ENCODE results near the gene LENEP. TPM values are rescaled to one million over a fixed set of nuclear protein-coding genes. Genes with fewer than 3 reads are reported as not detected.

Gene LENEP
- total RNA-seq, 1 donor from 2014 or later = not detected

DNA sequence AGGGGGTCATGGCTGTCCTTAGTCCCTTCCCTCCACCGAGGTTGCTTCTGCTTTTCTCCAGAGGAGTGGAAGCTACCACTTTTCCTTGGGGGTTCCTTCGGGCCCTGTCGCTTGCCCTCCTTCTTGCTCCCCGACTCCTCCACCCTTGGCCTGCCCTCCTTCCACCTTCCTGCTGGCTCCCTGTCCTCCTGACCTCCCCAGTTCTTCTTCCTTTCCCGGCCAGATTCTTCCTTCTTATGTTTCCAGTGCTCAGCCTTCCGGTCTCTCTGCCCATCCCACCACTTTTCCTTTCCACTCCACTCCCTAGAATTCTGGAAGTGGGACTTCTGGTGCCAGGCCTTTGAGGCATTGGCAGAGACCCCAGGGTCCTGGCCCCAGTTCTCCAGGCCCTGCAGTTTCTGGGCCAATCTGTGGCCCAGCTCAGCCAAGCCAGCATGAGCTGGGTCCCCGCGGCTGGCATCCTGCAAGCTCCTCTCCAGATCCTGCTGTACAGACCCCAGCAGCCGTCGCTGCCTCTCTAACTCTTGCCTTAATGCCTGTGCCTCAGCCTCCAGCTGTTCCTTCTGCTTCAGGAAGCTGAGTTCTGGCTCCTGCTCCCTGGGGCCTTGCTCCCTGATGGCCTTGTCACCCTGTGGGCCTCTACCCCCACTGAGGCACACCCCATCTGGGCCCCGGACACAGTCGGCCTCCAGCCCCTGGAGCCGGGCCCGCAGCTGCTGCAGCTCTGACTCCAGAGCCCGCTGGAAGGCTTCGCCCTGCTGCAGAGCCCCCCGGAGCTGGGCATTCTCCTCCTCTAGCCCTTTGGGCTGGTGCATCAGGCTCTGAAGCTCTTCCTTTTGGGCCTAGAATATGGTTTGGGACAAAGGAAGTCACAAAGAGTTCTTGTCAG is 47.2 kb upstream of the LENEP start:
- Histone ChIP-seq H3K9me3 (no peaks in the 10 kb centered on the region), H3K27me3 (no peaks in the 10 kb centered on the region), H3K36me3 (peaks cover 0 to 26% of the 10 kb centered on the region in 2 donors), H3K4me3 (no peak overlapping the region), H3K27ac (no peak overlapping the region), H3K4me1 (peaks cover 32% of the 10 kb centered on the region)
- TF ChIP-seq POLR2AphosphoS5 (IDR thresholded peaks at IDR 0.05; ENCODE audit: insufficient read depth in 1 of 2, low read depth in 1 of 2) (no peak), POLR2A (IDR thresholded peaks at IDR 0.05) (no peak)
- TF ChIP-seq, protein P1, sequence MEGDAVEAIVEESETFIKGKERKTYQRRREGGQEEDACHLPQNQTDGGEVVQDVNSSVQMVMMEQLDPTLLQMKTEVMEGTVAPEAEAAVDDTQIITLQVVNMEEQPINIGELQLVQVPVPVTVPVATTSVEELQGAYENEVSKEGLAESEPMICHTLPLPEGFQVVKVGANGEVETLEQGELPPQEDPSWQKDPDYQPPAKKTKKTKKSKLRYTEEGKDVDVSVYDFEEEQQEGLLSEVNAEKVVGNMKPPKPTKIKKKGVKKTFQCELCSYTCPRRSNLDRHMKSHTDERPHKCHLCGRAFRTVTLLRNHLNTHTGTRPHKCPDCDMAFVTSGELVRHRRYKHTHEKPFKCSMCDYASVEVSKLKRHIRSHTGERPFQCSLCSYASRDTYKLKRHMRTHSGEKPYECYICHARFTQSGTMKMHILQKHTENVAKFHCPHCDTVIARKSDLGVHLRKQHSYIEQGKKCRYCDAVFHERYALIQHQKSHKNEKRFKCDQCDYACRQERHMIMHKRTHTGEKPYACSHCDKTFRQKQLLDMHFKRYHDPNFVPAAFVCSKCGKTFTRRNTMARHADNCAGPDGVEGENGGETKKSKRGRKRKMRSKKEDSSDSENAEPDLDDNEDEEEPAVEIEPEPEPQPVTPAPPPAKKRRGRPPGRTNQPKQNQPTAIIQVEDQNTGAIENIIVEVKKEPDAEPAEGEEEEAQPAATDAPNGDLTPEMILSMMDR (IDR thresholded peaks at IDR 0.05) = no peak
- intact Hi-C loops (cut with DNase I) = no loop called here
- no peak for DNase-seq (ENCODE audit: extremely low spot score in 2 of 2)

DNA sequence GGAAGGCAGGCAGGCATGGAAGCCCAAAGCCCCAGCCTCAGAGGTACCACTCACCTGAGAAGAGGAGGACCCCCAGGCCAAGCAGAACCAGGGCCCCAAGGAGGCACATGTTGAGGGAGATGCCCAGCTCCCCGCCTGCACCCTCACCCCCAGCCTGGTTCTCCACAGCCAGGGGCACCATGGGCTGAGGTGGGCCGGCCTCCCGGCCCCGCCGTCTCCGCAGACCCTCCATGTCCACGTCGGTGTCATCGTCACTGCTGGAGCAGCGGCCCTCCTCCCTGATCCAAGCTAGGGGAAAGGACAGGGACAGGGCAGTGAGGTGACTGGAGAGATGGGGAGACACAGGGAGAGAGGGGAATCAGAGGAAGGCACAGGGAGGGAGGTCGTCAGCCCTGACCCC is 45.3 kb upstream of the LENEP start:
- Histone ChIP-seq H3K4me1 (peaks cover 15% of the 10 kb centered on the region), H3K27me3 (no peaks in the 10 kb centered on the region), H3K4me3 (no peak overlapping the region), H3K36me3 (peaks cover 0 to 27% of the 10 kb centered on the region in 2 donors), H3K9me3 (no peaks in the 10 kb centered on the region), H3K27ac (no peak overlapping the region)
- DNase-seq (ENCODE audit: extremely low spot score in 2 of 2) = no peak
- intact Hi-C loops (cut with DNase I) = no loop called here
- no peak for TF ChIP-seq POLR2A (IDR thresholded peaks at IDR 0.05)

DNA sequence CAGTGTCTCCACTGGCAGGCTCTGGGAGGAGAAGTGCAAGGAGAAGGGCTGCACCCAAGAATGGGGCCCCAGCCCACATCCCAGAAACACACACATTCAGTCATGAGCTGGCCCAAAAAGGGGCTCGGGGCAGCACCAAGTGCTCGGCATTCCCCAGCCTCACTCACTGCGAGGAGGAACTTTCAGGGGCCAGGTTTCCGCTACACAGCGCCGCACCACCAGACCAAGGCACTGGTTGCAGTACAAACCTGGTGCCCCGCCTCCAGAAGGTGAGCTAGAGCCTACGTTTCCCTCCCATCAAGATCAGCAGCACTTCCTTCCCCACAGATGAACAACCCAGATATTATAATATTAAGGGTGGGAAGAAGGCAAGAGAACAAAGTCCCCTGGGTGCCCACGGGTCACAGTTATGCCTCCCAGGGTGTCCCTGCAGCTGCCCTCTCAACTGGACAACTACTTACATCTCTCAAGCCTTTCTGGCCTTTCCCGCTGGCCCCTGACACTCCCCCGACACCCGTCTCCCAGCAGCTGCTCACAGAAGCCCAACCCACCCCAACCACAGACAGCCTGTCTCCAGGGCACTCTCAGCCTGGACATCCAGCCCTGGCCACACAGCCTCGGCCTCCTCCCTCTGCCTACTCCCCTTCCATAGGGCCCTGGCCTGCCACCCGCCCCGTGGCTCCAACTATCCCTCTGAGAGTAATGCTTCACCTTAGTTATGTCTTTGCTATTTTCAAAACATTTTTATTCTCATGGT is 41.3 kb upstream of the LENEP start:
- Histone ChIP-seq H3K27ac (no peak overlapping the region), H3K27me3 (no peaks in the 10 kb centered on the region), H3K9me3 (no peaks in the 10 kb centered on the region), H3K36me3 (peaks cover 0 to 19% of the 10 kb centered on the region in 2 donors), H3K4me3 (no peak overlapping the region), H3K4me1 (peaks cover 38% of the 10 kb centered on the region)
- intact Hi-C loops (cut with DNase I) = no loop called here
- no peak for DNase-seq (ENCODE audit: extremely low spot score in 2 of 2)
- no peak for TF ChIP-seq POLR2A (IDR thresholded peaks at IDR 0.05)
- TF ChIP-seq, protein P1 (IDR thresholded peaks at IDR 0.05) = no peak

DNA sequence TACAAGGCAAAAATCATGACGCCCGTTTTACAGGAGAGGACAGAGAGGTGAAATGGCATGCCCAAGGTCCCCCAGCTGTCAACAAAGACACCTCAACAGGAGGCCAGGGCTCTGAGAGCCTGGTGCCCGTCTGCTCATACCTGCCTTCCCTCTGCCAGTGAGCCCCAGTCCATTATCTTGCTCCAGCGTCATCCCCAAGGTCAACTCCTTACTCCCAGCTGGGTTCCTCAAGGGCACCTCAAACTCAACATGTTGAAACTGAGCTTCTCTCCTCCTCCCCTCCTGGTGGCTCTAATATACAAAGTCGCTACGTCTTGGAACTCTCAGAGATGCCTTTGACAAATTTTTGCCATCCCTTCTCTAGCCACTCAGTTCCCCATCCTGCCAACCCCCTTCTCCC is 40.7 kb upstream of the LENEP start:
- intact Hi-C loops (cut with DNase I) = no loop called here
- Histone ChIP-seq H3K27ac (no peak overlapping the region), H3K27me3 (no peaks in the 10 kb centered on the region), H3K9me3 (no peaks in the 10 kb centered on the region), H3K4me3 (no peak overlapping the region), H3K4me1 (peaks cover 42% of the 10 kb centered on the region), H3K36me3 (peaks cover 0 to 14% of the 10 kb centered on the region in 2 donors)
- TF ChIP-seq POLR2A (IDR thresholded peaks at IDR 0.05) = no peak
- TF ChIP-seq, protein P1 (IDR thresholded peaks at IDR 0.05) = no peak
- no peak for TF ChIP-seq POLR2AphosphoS5 (IDR thresholded peaks at IDR 0.05; ENCODE audit: insufficient read depth in 1 of 2, low read depth in 1 of 2)
- DNase-seq (ENCODE audit: extremely low spot score in 2 of 2) = no peak

DNA sequence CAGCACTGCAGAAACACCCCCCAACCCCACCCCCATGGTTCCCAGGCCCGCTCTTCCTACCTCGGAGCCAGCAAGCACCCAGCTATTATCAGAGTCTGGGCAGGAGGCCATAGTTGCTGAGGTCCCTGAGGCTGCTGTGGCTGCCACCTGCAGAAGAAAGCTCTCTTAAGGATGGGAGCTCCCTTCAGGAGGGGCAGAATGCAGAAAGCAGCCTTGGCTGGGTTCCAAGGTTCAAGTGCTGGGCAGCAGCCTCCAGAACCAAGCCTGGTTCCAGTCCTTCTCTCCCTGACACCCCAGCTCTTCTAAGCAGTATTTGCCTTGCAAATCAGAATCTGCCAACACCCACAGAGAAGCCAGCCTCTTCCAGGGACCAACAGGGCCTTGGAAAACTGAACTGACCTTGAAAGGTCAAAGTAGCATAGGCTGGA is 39.8 kb upstream of the LENEP start:
- Histone ChIP-seq H3K27me3 (no peaks in the 10 kb centered on the region), H3K4me3 (peak overlapping the region in 1 of 2 donors; percentile 56), H3K9me3 (no peaks in the 10 kb centered on the region), H3K27ac (no peak overlapping the region), H3K36me3 (peaks cover 0 to 12% of the 10 kb centered on the region in 2 donors), H3K4me1 (peaks cover 49% of the 10 kb centered on the region)
- intact Hi-C loops (cut with DNase I) = no loop called here
- TF ChIP-seq, protein P1 (IDR thresholded peaks at IDR 0.05) = no peak
- no peak for TF ChIP-seq POLR2AphosphoS5 (IDR thresholded peaks at IDR 0.05; ENCODE audit: insufficient read depth in 1 of 2, low read depth in 1 of 2)
- no peak for TF ChIP-seq POLR2A (IDR thresholded peaks at IDR 0.05)
- DNase-seq (ENCODE audit: extremely low spot score in 2 of 2) = no peak

All from vagina (tissue), 2 donors.